PFSK-1 (cell line): ENCODE results near the gene SLC25A42.

Experiments
- POLR2AphosphoS5 ChIP-seq: IDR thresholded peaks from 2 replicates; pipeline ENCODE4 v1.6.1; 2012; ENCODE audit warnings: low read depth, mild to moderate bottlenecking, control low read depth, low read length, moderate library complexity
- SIN3A ChIP-seq: IDR thresholded peaks from 2 replicates; pipeline ENCODE4 v1.6.1; 2012; ENCODE audit warnings: mild to moderate bottlenecking, low read length, moderate library complexity, borderline replicate concordance; ENCODE audit not compliant: insufficient read depth
- TF ChIP-seq, protein P1 (sequence below), 2 experiments: IDR thresholded peaks; 2 replicates each; pipeline versions ENCODE4 v1.6.1 to v1.8.0; 2011 to 2012; ENCODE audit warnings: low read depth in 2 of 2, low read length in 2 of 2, control low read depth in 1 of 2, inconsistent platforms in 1 of 2, mild to moderate bottlenecking in 1 of 2, moderate library complexity in 1 of 2; ENCODE audit not compliant: insufficient read depth in 1 of 2

DNA sequence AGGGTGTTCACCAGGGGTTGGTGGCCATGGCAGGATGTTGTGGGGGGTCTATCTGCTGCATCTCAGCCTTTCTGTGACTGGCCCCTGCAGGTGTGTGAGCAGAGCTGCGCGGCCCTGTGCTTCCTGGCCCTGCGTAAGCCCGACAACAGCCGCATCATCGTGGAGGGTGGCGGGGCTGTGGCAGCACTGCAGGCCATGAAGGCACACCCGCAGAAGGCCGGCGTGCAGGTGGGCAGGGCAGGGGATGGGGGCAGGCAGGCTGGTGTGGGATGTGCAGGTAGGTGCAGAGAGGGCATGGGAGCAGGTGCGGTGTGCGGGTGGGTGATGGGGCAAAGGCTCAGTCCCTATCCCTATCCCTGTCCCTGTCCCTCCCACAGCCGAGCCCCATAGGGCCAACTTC is 8.1 kb upstream of the SLC25A42 start:
- TF ChIP-seq, protein P1, sequence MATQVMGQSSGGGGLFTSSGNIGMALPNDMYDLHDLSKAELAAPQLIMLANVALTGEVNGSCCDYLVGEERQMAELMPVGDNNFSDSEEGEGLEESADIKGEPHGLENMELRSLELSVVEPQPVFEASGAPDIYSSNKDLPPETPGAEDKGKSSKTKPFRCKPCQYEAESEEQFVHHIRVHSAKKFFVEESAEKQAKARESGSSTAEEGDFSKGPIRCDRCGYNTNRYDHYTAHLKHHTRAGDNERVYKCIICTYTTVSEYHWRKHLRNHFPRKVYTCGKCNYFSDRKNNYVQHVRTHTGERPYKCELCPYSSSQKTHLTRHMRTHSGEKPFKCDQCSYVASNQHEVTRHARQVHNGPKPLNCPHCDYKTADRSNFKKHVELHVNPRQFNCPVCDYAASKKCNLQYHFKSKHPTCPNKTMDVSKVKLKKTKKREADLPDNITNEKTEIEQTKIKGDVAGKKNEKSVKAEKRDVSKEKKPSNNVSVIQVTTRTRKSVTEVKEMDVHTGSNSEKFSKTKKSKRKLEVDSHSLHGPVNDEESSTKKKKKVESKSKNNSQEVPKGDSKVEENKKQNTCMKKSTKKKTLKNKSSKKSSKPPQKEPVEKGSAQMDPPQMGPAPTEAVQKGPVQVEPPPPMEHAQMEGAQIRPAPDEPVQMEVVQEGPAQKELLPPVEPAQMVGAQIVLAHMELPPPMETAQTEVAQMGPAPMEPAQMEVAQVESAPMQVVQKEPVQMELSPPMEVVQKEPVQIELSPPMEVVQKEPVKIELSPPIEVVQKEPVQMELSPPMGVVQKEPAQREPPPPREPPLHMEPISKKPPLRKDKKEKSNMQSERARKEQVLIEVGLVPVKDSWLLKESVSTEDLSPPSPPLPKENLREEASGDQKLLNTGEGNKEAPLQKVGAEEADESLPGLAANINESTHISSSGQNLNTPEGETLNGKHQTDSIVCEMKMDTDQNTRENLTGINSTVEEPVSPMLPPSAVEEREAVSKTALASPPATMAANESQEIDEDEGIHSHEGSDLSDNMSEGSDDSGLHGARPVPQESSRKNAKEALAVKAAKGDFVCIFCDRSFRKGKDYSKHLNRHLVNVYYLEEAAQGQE (IDR thresholded peaks at IDR 0.05; ENCODE audit: insufficient read depth in 1 of 2, low read depth in 2 of 2, low read length in 2 of 2) = no peak
- no peak for TF ChIP-seq SIN3A
- TF ChIP-seq POLR2AphosphoS5 = no peak
